Gastrocnemius medialis (tissue), 4 donors: ENCODE data around the gene PRPS2. TPM values are rescaled to one million over a fixed set of nuclear protein-coding genes. Genes with fewer than 3 reads are reported as not detected.

Experiments
- ATAC-seq, 2 donors: fragments of 150-250 bp; one replicate each; pipeline ENCODE4 v1.9.1; 2016
- DNase-seq, 2 donors: peaks; one replicate each; pipeline ENCODE4 v3.0.0-alpha.2; 2019
- H3K27ac ChIP-seq, 4 donors: fragments of 200-600 bp; sonication (generic); 1 replicate in 1 of 4; 2 replicates in 3 of 4; pipeline ENCODE4 v1.5.1; 2016 to 2018; ENCODE audit warnings: mild to moderate bottlenecking in 2 of 4, moderate library complexity in 1 of 4
- H3K27me3 ChIP-seq, 3 donors: fragments of 200-600 bp; sonication (generic) in 2 of 3; 1 replicate in 1 of 3; 2 replicates in 2 of 3; pipeline versions ENCODE4 v1.5.1 to v1.6.0; 2016 to 2019; ENCODE audit warnings: mild to moderate bottlenecking in 1 of 3, moderate library complexity in 1 of 3
- H3K36me3 ChIP-seq, 2 donors: fragments of 200-600 bp; sonication (generic) in 1 of 2; one replicate each; pipeline ENCODE4 v1.5.1; 2017 to 2018
- H3K4me1 ChIP-seq, 2 donors: fragments of 200-600 bp; sonication (generic) in 1 of 2; one replicate each; pipeline ENCODE4 v1.5.1; 2016 to 2017; ENCODE audit warnings: mild to moderate bottlenecking in 2 of 2
- H3K4me3 ChIP-seq, 4 donors: fragments of 200-600 bp; sonication (generic) in 3 of 4; 1 replicate in 1 of 4; 2 replicates in 3 of 4; pipeline ENCODE4 v1.5.1; 2016 to 2019; ENCODE audit warnings: mild to moderate bottlenecking in 2 of 4
- H3K9me3 ChIP-seq, 3 donors: fragments of 200-600 bp; sonication (generic) in 2 of 3; 1 replicate in 1 of 3; 2 replicates in 2 of 3; pipeline ENCODE4 v1.5.1; 2016 to 2019
- POLR2A ChIP-seq, 2 donors: fragments of 450-650 bp; IDR thresholded peaks; one replicate each; pipeline ENCODE4 v1.6.1; 2017; ENCODE audit warnings: antibody characterized with exemption in 2 of 2, mild to moderate bottlenecking in 2 of 2, moderate library complexity in 2 of 2
- in situ Hi-C, 4 donors: fragments of 200-750 bp; cut with MboI; loops; one replicate each; pipeline versions ENCODE4 v1.15.0 to v1.8.0; 2017; ENCODE audit warnings: low sequenced_read_pairs in 4 of 4
- intact Hi-C: fragments of 100-400 bp; cut with DNase I; formaldehyde crosslinking; loops from one replicate; pipeline ENCODE4 v1.15.1; 2023; ENCODE audit warnings: low total_unique reads
- total RNA-seq, 4 donors: library from RNA; depleted of rRNA; stranded (reverse); fragments of >200 nt; gene quantifications; one replicate each; pipeline versions ENCODE4 v1.1.0 to v1.2.3, GENCODE V29; 2016
- TF ChIP-seq, protein P1 (sequence below), 5 experiments: fragments of 450-650 bp in 3 of 5; fragments of 200-600 bp in 2 of 5; sonication (generic) in 2 of 5; IDR thresholded peaks in 4 of 5; conservative IDR thresholded peaks in 1 of 5; 1 replicate in 4 of 5; 2 replicates in 1 of 5; pipeline ENCODE4 v1.5.1; 2016 to 2019; ENCODE audit warnings: antibody characterized with exemption in 5 of 5, mild to moderate bottlenecking in 3 of 5, moderate library complexity in 3 of 5

The PRPS2 gene
- 1 to 10 TPM in 2 of 4 donors, under 1 TPM in 2; 0.73 to 1.9 (median 1.3) TPM for total RNA-seq

DNA sequence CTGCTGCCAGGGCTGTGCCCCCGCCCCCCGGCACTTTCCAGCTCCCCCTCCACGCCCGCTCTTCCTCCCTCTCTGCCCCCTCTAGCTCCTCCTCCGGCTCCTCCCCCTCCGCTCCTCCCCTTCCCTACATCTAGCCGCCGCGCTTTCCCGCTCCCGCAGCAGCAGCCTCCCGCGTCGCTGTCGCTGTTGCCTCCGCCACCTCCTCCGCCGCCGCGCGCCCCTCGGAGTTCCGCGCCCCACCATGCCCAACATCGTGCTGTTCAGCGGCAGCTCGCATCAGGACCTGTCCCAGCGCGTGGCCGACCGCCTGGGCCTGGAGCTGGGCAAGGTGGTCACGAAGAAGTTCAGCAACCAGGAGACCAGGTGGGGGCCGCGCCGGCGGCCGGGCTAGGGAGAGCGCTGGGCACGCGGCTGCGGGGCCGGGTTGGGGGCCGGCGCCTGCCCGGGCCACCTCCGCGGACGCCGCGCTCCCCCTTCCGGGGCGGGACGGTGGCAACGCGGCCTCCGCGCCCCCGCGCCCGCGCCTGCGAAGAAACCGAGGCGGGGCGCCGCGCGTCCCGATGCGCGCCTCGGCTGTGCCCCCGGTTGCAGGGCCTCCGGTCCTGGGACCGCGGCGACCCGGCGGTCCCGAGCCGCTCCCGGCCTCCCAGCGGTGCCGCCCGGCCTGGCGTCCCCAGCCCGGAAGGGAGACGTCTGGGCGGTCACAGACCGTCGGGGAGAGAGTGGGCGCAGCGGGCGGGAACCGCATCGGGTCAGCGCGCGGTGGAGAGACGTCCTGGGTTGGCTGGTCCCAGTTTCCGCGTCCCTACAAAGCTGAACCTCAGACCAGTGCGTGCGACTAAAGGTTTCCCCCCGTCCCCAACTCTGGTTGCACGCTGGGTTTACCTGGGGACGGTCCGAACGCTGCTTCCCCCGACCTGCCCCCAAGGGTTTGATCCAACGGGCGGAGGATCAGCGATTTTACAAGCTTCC is at the start of gene PRPS2:
Gene PRPS2 (plus strand): TSS at position 156 of the 972 bp plus-strand sequence. CDS start 86 bp downstream, at position 242.
- Histone ChIP-seq H3K27ac (no peak within 1 kb of the TSS), H3K36me3 (no peaks in the 10 kb centered on the region), H3K27me3 (peaks cover 0 to 9% (median 0%) of the 10 kb centered on the region in 3 donors), H3K4me1 (no peaks in the 10 kb centered on the region), H3K4me3 (peak within 1 kb of the TSS; percentile 25 to 53 (median 36)), H3K9me3 (no peaks in the 10 kb centered on the region)
- in situ Hi-C loops (no loop called here), intact Hi-C loops (no loop called here)
- ATAC-seq, result no peak
- peak in 1 of 2 donors; percentile 15 for DNase-seq
- TF ChIP-seq, protein P1, sequence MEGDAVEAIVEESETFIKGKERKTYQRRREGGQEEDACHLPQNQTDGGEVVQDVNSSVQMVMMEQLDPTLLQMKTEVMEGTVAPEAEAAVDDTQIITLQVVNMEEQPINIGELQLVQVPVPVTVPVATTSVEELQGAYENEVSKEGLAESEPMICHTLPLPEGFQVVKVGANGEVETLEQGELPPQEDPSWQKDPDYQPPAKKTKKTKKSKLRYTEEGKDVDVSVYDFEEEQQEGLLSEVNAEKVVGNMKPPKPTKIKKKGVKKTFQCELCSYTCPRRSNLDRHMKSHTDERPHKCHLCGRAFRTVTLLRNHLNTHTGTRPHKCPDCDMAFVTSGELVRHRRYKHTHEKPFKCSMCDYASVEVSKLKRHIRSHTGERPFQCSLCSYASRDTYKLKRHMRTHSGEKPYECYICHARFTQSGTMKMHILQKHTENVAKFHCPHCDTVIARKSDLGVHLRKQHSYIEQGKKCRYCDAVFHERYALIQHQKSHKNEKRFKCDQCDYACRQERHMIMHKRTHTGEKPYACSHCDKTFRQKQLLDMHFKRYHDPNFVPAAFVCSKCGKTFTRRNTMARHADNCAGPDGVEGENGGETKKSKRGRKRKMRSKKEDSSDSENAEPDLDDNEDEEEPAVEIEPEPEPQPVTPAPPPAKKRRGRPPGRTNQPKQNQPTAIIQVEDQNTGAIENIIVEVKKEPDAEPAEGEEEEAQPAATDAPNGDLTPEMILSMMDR (IDR thresholded peaks at IDR 0.05 in 4 of 5, conservative IDR thresholded peaks at IDR 0.05 in 1 of 5), result no peak
- peak in 1 of 2 donors; percentile 19 for TF ChIP-seq POLR2A (IDR thresholded peaks at IDR 0.05)

DNA sequence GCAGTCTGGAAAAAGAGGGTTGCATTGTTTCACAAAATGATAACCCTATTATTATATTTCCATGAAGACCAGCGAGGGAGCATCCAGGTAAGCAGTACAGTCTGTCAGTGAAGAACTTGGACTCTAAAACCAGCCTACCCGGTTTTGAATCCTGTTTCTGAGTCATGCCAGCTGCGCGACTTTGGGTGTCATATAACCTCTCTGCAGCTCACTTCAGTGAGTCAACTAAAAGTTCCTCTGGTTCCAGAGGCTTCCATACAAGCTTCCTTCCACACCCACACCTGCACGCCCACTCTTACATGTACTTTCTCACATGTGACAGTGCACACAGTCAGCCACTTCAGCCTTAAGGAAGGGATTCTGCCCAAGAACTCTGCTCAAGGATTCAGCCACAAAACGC is 49.8 kb upstream of the PRPS2 start:
- Histone ChIP-seq H3K4me1 (no peaks in the 10 kb centered on the region), H3K36me3 (no peaks in the 10 kb centered on the region), H3K9me3 (no peaks in the 10 kb centered on the region), H3K27ac (no peak overlapping the region), H3K27me3 (no peaks in the 10 kb centered on the region), H3K4me3 (no peak overlapping the region)
- TF ChIP-seq, protein P1 (IDR thresholded peaks at IDR 0.05 in 4 of 5, conservative IDR thresholded peaks at IDR 0.05 in 1 of 5), result no peak
- TF ChIP-seq POLR2A (IDR thresholded peaks at IDR 0.05), result no peak
- in situ Hi-C loops (no loop called here), intact Hi-C loops (no loop called here)
- no peak for DNase-seq
- ATAC-seq, result no peak

- in situ Hi-C loops (no loop called here), intact Hi-C loops (no loop called here)
- Histone ChIP-seq H3K27me3 (peaks cover 0 to 3% (median 0%) of the 10 kb centered on the region in 3 donors), H3K4me1 (no peaks in the 10 kb centered on the region), H3K27ac (no peak overlapping the region), H3K4me3 (no peak overlapping the region), H3K9me3 (no peaks in the 10 kb centered on the region), H3K36me3 (no peaks in the 10 kb centered on the region)
- no peak for TF ChIP-seq POLR2A (IDR thresholded peaks at IDR 0.05)
- TF ChIP-seq, protein P1 (IDR thresholded peaks at IDR 0.05 in 4 of 5, conservative IDR thresholded peaks at IDR 0.05 in 1 of 5), result no peak
- ATAC-seq, result no peak
- no peak for DNase-seq
Observed at GRCh38 chrX:12747433-12747832, 43.8 kb upstream of the PRPS2 start.

DNA sequence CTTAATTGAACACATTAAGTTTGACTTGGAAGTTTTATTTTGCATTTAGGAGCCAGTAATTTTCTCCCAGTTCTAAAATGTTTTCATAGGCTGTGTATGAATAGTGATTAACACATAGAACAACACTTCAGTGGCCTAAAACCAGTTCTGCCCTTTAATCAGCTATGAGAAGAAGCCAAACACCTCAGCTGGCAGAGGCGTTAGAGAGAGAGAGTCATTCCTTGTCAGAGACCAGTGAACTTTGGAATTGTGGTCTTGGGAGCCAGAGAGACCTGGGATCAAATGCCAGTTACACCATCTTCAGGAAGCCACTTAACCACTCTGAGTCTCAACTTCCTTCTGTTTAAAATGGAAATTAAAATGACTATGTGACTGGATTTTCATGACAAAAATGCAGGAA is 39.3 kb upstream of the PRPS2 start:
- DNase-seq, result no peak
- H3K27ac ChIP-seq, result no peak overlapping the region
- intact Hi-C loops, result no loop called here
- TF ChIP-seq, protein P1 (IDR thresholded peaks at IDR 0.05 in 4 of 5, conservative IDR thresholded peaks at IDR 0.05 in 1 of 5), result no peak
- TF ChIP-seq POLR2A (IDR thresholded peaks at IDR 0.05), result no peak
- no peaks in the 10 kb centered on the region for H3K4me1 ChIP-seq
- no peaks in the 10 kb centered on the region for H3K36me3 ChIP-seq
- peaks cover 0 to 3% (median 0%) of the 10 kb centered on the region in 3 donors for H3K27me3 ChIP-seq
- in situ Hi-C loops, result no loop called here
- no peak overlapping the region for H3K4me3 ChIP-seq
- no peak for ATAC-seq
- no peaks in the 10 kb centered on the region for H3K9me3 ChIP-seq
